Cardiac fibroblast (primary cell): ENCODE results near the gene CAPN15.

Source experiments
- DNase-seq, 2 donors: peaks; one replicate each; pipeline versions ENCODE4 v3.0.0 to v3.0.0-alpha.2; 2010; ENCODE audit warnings: low read depth in 2 of 2
- H3K4me3 ChIP-seq, 2 donors: replicated peaks in 1 of 2; 1 replicate in 1 of 2; 2 replicates in 1 of 2; pipeline ENCODE4 v1.5.1; 2011; ENCODE audit warnings: low read depth in 2 of 2, low read length in 2 of 2, mild to moderate bottlenecking in 2 of 2, moderate library complexity in 1 of 2
- CTCF ChIP-seq: IDR thresholded peaks from one replicate; pipeline ENCODE4 v1.5.1; 2011; ENCODE audit warnings: low read depth, mild to moderate bottlenecking, low read length, inconsistent platforms

CAPN15 gene

GRCh38 chr16:589658-590187, 62.2 kb downstream of the CAPN15 start, which contains the start of gene RAB40C:
Gene RAB40C (plus strand): TSS chr16:590066. CDS start chr16:590292, 226 bp downstream.
- H3K4me3 ChIP-seq: peak within 1 kb of the TSS; percentile 83 to 93
- peak; percentile 8 for TF ChIP-seq CTCF
- peak; percentile 99 for DNase-seq

- DNase-seq: peak; percentile 47 to 58
- H3K4me3 ChIP-seq: peak overlapping the region; percentile 83 to 88
- TF ChIP-seq CTCF: no peak
These were observed 62.8 kb downstream of the CAPN15 start for GRCh38 chr16:590188-590814.

- H3K4me3 ChIP-seq: peak overlapping the region; percentile 83 to 88
These were observed 63.3 kb downstream of the CAPN15 start for GRCh38 chr16:590815-591200.

GRCh38 chr16:591231-591630, 63.7 kb downstream of the CAPN15 start:
- no peak for TF ChIP-seq CTCF
- no peak for DNase-seq
- H3K4me3 ChIP-seq: peak overlapping the region; percentile 83 to 88

More at GRCh38 chr16:590815-591200, 63.3 kb downstream of the CAPN15 start:
- no peak for DNase-seq
- TF ChIP-seq CTCF: no peak

- DNase-seq: no peak
- H3K4me3 ChIP-seq: no peak overlapping the region
- no peak for TF ChIP-seq CTCF
These were observed 64.5 kb downstream of the CAPN15 start for GRCh38 chr16:591892-592517.

- no peak for TF ChIP-seq CTCF
- peak; percentile 26 to 44 for DNase-seq
- no peak overlapping the region for H3K4me3 ChIP-seq
These were observed 65.2 kb downstream of the CAPN15 start for GRCh38 chr16:592518-593306.
